Ishikawa (cell line): ENCODE data around the gene KNG1.

Source experiments
- CEBPB ChIP-seq: IDR thresholded peaks from 2 replicates; pipeline ENCODE4 v1.6.1; 2012
- CREB1 ChIP-seq: IDR thresholded peaks from 2 replicates; pipeline ENCODE4 v1.6.1; 2012; ENCODE audit warnings: low read depth
- EGR1 ChIP-seq: IDR thresholded peaks from 2 replicates; pipeline ENCODE4 v1.6.1; 2012
- EP300 ChIP-seq: IDR thresholded peaks from 2 replicates; pipeline ENCODE4 v1.6.1; 2012; ENCODE audit warnings: borderline replicate concordance
- FOXM1 ChIP-seq: IDR thresholded peaks from 2 replicates; pipeline ENCODE4 v1.6.1; 2012; ENCODE audit warnings: low read depth, borderline replicate concordance
- MAX ChIP-seq: IDR thresholded peaks from 2 replicates; pipeline ENCODE4 v1.6.1; 2012
- NFIC ChIP-seq: IDR thresholded peaks from 2 replicates; pipeline ENCODE4 v1.6.1; 2012
- RAD21 ChIP-seq: IDR thresholded peaks from 2 replicates; pipeline ENCODE4 v1.6.1; 2012; ENCODE audit warnings: low read depth
- TAF1 ChIP-seq: IDR thresholded peaks from 2 replicates; pipeline ENCODE4 v1.6.1; 2012; ENCODE audit warnings: low read depth, mild to moderate bottlenecking
- TCF12 ChIP-seq: IDR thresholded peaks from 2 replicates; pipeline ENCODE4 v1.6.1; 2012; ENCODE audit warnings: low read depth
- TEAD4 ChIP-seq: IDR thresholded peaks from 2 replicates; pipeline ENCODE4 v1.6.1; 2012
- USF1 ChIP-seq: IDR thresholded peaks from 2 replicates; pipeline ENCODE4 v1.6.1; 2012
- YY1 ChIP-seq: IDR thresholded peaks from 2 replicates; pipeline ENCODE4 v1.6.1; 2012; ENCODE audit warnings: low read depth
- ZBTB7A ChIP-seq: IDR thresholded peaks from 2 replicates; pipeline ENCODE4 v1.6.1; 2012; ENCODE audit warnings: low read depth
- TF ChIP-seq, protein P1 (sequence below): IDR thresholded peaks from 2 replicates; pipeline ENCODE4 v1.6.1; 2012; ENCODE audit warnings: low read depth, mild to moderate bottlenecking

The KNG1 gene

DNA sequence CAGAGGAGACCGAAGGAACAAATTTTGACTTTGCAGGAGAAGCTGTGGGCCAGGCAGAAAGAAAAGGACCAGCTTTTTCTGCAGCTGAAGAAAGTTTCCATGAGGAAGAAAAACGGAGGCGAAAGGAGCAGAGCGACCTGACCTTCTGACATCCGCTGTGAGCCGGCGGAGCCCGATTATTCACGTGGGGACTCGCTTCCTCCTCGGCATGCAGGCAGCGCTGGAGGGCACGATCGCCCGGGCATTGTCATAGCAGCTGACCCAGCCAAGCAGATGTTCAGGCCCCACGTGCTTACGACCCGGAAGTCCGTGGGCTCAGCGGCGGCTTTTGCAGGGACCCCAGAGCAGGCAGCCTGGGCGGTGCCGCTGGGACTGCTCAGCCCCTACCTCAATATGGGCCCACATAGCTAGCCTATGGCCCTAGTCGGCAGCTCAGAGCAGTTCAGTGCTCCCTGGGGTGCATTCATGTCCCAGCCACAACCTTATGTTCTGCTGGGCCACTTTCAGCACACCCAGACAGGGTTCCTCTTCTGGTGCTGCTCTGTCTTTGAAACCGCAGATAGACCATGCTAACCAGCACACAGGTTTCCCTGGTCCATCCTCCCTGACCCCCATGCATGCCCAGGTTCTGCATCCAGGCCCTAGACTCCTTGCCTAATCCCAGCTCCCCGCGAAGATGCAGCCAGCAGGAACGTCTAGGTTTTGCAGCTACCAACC is 55.7 kb downstream of the KNG1 start:
- TF ChIP-seq TAF1 (no peak), EGR1 (no peak), CREB1 (no peak), CEBPB (no peak), EP300 (no peak), NFIC (no peak), FOXM1 (no peak), RAD21 (no peak), YY1 (no peak), ZBTB7A (no peak), TCF12 (no peak), TEAD4 (no peak), MAX (no peak), USF1 (no peak)
- TF ChIP-seq, protein P1, sequence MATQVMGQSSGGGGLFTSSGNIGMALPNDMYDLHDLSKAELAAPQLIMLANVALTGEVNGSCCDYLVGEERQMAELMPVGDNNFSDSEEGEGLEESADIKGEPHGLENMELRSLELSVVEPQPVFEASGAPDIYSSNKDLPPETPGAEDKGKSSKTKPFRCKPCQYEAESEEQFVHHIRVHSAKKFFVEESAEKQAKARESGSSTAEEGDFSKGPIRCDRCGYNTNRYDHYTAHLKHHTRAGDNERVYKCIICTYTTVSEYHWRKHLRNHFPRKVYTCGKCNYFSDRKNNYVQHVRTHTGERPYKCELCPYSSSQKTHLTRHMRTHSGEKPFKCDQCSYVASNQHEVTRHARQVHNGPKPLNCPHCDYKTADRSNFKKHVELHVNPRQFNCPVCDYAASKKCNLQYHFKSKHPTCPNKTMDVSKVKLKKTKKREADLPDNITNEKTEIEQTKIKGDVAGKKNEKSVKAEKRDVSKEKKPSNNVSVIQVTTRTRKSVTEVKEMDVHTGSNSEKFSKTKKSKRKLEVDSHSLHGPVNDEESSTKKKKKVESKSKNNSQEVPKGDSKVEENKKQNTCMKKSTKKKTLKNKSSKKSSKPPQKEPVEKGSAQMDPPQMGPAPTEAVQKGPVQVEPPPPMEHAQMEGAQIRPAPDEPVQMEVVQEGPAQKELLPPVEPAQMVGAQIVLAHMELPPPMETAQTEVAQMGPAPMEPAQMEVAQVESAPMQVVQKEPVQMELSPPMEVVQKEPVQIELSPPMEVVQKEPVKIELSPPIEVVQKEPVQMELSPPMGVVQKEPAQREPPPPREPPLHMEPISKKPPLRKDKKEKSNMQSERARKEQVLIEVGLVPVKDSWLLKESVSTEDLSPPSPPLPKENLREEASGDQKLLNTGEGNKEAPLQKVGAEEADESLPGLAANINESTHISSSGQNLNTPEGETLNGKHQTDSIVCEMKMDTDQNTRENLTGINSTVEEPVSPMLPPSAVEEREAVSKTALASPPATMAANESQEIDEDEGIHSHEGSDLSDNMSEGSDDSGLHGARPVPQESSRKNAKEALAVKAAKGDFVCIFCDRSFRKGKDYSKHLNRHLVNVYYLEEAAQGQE = no peak

DNA sequence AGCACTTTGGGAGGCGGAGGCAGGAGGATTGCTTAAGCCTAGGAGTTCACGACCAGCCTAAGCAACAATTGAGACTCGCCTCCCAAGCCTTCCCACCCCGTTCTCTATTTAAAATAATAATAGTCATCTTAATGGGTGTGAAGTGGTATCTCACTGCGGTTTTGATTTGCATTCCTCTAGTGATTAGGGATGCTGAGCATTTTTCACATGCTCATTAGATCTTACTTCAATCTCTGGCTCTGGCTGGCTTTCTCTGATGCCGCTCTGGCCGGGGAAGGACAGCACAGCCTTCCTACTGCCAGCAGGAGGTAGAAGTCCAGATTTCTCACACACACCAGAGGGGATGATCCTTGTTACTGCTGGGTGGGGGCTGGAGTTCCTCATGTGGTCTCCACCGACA is 58.8 kb downstream of the KNG1 start:
- TF ChIP-seq ZBTB7A (no peak), NFIC (no peak), YY1 (no peak), TEAD4 (no peak), CREB1 (no peak), MAX (no peak), USF1 (no peak)

- TF ChIP-seq ZBTB7A = no peak
- no peak for TF ChIP-seq FOXM1
- no peak for TF ChIP-seq TCF12
- no peak for TF ChIP-seq RAD21
- TF ChIP-seq NFIC = no peak
- TF ChIP-seq EGR1 = no peak
- no peak for TF ChIP-seq TAF1
- TF ChIP-seq CREB1 = no peak
- TF ChIP-seq, protein P1 = no peak
- TF ChIP-seq EP300 = no peak
- no peak for TF ChIP-seq TEAD4
- TF ChIP-seq YY1 = no peak
Observed at GRCh38 chr3:186779204-186779603, 62.0 kb downstream of the KNG1 start.

- TF ChIP-seq FOXM1 (no peak), USF1 (no peak), RAD21 (no peak), TCF12 (no peak), EGR1 (no peak), TEAD4 (no peak), ZBTB7A (no peak), MAX (no peak), TAF1 (no peak)
Observed at GRCh38 chr3:186782542-186783057, 65.4 kb downstream of the KNG1 start.

- TF ChIP-seq TAF1 (peak; percentile 100), EP300 (peak; percentile 59; the same call in 1 of the 2 replicates), CREB1 (peak; percentile 46; the same call in 1 of the 2 replicates), CEBPB (peak; percentile 13; the same call in 1 of the 2 replicates), EGR1 (peak; percentile 54; the same call in 1 of the 2 replicates), FOXM1 (peak; percentile 67; the same call in 1 of the 2 replicates), RAD21 (no peak), ZBTB7A (peak; percentile 49), NFIC (peak; percentile 43; the same call in 1 of the 2 replicates), TEAD4 (peak; percentile 84), MAX (peak; percentile 86), USF1 (no peak; the same call in 1 of the 2 replicates), YY1 (peak; percentile 60; the same call in 1 of the 2 replicates), TCF12 (peak; percentile 74)
- TF ChIP-seq, protein P1 = no peak
Observed at GRCh38 chr3:186783058-186783730, 66.0 kb downstream of the KNG1 start, which contains the start of gene EIF4A2. EIF4A2 (plus strand) TSS chr3:186783577; CDS start chr3:186783611, 34 bp downstream.
